A172 (cell line): Measurements from ENCODE around the gene KSR1. TPM values are rescaled to one million over a fixed set of nuclear protein-coding genes. Genes with fewer than 3 reads are reported as not detected.
"Not testable (repeated sequence)": the region's sequence is repeated elsewhere in the genome, so short reads cannot be mapped to it uniquely, and the experiment has no call there.

Experiments
- DNase-seq: peaks from one replicate; pipeline ENCODE4 v3.0.0-alpha.2; 2015; ENCODE audit warnings: low spot score
- total RNA-seq: library from RNA; depleted of rRNA; stranded (reverse); fragments of >200 nt; shearing (Covaris generic); gene quantifications from 2 replicates; pipeline ENCODE4 v1.2.3, GENCODE V29; 2014

The KSR1 gene
- total RNA-seq, 1 experiment from 2014 or later, result 2.9 TPM

DNA sequence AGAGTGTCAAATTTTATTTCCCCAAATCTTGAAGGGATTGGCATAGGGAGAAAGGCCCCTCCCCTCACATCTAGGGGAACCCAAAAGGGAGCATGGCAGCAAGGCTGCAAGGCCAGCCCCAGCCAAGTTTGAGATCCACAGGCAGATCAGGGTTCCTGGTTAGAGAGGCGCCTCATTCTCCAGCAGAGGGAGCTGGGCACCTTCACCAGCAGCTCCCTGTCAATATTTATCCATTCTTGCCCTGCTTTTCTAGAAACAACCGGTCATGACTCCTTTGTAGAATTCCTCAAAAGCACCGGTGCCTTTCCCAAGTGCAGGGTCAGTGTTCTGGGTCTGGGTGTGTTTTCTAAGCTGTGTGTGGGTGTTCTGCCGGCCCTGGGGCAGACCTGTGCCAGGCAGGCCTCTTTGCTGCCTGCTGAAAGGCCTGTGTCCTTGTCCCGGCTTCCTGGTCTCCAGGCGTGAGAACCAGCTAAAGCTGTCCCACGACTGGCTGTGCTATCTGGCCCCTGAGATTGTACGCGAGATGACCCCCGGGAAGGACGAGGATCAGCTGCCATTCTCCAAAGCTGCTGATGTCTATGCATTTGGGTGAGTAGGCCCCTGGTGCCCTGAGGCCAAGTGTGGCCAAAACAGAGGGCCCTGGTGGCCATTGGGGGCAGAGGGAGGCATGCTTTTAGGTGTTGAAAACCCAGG lies 153.5 kb downstream of the KSR1 start:
- peak; percentile 32 for DNase-seq

GRCh38 chr17:27610304-27610677 lies 154.0 kb downstream of the KSR1 start:
- DNase-seq, result no peak

- DNase-seq, result no peak
Measured at GRCh38 chr17:27612160-27612770, 156.0 kb downstream of the KSR1 start.

GRCh38 chr17:27613433-27613832 lies 157.2 kb downstream of the KSR1 start:
- no peak for DNase-seq

GRCh38 chr17:27615121-27615520 lies 158.9 kb downstream of the KSR1 start:
- DNase-seq, result no peak

DNA sequence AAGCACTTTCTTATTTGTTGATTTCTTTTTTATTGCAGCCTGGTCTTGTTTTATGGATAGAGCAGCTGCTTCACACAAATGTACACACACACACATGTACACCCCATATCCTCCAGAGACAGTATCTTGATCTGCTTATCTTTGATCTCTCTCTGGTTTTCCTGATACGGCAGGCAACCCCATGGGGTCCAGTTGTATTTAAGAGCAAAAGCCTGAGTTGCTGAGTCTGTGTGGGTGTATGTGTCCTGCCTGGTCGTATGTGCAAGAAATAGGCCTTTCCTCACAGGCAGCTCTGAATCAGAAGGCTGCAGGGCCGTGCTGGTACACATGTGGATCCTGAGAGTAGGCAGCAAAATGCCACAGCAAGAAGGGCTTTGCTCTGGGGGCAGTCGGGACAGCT lies 160.2 kb downstream of the KSR1 start:
- DNase-seq, result no peak

DNA sequence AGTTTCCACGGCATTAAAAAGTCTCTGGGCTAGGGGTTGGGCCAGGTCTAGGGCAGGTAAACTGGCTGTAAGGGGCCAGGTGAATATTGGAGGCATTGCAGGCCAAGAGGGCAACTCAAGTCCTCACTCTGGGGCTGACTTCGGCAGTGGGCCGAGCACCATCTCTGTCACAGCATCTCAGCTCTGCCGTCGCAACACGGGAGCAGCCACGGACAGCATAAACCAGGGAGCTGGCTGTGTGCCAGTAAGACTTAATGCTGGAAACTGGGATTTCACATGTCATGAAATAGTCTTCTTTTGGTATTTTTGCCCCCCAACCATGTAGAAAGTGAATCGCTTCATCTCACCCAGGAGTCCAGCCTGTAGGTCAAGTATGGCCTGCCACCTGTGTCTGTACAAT lies 162.2 kb downstream of the KSR1 start:
- DNase-seq, result no peak

DNA sequence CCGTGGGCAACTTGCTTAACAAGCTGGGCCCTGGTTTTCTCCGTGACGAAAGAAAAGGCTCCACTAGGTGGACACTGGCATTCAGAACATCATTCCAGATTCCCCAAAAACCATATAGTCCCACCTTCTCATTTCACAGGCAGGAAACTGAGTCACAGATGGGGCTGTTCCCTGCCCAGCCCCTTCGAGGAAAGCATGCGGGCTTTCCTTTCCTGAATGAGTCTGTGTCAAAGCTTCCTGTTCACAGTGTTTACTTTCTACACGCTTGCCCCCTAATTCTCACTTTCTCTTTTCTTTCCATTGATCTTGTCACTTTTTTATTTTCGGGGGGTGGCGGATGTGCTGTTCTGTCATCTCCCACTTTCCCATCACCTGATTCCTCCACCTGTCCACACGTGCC lies 164.5 kb downstream of the KSR1 start:
- no peak for DNase-seq

GRCh38 chr17:27621536-27621935 lies 165.3 kb downstream of the KSR1 start:
- DNase-seq, result no peak

GRCh38 chr17:27621942-27622559 lies 165.8 kb downstream of the KSR1 start:
- DNase-seq, result no peak

- no peak for DNase-seq
Measured at GRCh38 chr17:27622986-27623385, 166.7 kb downstream of the KSR1 start.

- DNase-seq, result no peak
Measured at GRCh38 chr17:27623614-27624013, 167.4 kb downstream of the KSR1 start.

DNA sequence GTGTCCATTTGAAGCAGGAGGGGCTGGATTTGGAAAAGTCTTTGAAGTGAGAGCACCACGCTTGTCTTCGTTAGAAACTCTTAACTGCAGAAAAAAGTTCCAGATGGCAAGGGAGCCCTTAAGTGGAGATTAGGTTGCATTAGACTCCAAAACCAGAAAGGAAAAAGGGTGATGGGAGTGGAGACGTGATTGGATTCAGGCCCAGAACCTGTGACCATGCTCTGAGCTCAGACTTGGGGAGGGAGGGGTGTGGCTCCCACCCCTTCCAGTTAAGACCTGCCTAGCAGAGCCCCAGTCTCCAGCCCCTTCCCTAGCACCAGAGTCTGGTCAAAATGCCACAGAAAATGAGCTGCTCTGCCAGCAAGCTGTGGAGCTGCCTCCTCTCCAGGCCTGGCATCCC lies 168.3 kb downstream of the KSR1 start:
- DNase-seq, result no peak

GRCh38 chr17:27625856-27626255 lies 169.6 kb downstream of the KSR1 start:
- DNase-seq, result no peak

GRCh38 chr17:27627514-27627913 lies 171.3 kb downstream of the KSR1 start:
- no peak for DNase-seq

DNA sequence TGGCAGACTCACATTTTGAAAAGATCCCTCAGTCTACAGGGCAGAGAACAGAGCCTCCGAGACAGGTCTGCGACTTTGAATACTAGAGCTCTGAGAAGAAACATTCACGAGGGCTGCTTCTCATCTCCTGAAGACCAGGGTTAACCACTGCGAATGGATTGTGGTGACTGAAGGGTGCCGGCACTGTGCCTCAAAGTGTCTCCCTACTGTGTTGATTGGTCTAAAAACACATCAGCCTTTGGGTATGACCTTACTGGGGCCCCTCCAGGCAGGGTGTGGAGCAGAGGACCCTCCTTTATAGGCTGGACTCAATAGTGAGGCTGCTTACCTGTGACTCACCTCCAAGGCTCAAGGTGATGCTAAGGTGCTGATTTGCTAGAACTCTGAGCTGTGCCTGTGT lies 172.1 kb downstream of the KSR1 start:
- DNase-seq, result no peak

DNA sequence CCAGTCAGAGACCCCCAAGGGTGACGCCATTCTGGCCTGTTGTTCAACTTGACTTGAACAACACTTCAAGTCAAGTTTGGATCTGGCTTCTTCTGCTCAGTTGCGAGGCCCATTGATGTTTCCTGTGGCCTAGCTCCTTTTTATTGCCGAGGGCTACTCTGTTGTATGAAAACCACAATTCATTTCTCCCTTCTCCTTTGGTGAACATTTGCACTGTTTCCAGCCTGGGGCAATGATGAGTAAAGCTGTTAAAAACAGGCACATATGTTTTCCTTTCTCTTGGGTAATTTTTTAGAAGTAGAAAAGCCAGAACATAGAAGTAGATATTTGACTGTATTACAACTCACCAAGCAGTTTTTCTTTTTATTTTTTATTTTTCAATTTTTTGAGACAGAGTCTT lies 173.0 kb downstream of the KSR1 start:
- not testable (repeated sequence) for DNase-seq

DNA sequence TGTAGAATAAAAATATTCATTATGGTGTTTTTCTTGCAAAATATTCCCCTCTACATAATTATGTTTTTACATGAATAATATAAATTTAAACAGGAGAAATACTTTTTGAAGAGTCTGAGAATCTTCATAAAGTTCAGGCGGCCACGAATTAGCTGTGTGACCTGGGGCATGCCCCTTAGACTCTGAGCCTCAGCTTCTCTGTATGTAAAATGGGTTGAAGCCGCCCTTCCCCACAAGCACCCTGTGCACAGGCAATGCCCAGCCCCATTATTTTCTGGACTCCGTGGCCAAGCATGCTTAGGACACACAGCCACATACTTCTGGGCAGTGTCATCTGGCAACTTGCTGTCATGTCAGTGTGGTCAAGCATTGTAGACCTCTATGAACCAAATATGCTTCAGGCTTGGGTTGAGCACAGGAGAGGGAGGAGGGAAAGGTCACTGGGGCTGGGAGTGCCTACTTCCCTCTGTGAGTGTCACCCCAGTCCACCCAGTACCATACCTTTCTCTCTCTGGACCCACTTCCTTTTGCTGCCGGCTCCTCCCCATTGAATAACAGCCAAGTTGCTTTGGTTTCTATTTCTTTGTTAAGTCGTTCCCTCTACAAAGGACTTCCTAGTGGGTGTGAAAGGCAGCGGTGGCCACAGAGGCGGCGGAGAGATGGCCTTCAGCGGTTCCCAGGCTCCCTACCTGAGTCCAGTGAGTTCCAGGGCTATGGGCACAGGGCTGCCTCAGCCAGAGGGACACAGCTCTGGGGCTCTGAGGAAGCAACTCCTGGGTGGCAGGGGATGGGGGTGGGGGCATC lies 174.6 kb downstream of the KSR1 start, which contains the start of gene LGALS9:
LGALS9 (plus strand) TSS at position 582 of the 804 bp plus-strand sequence; CDS start at position 660, 78 bp downstream.
- peak; percentile 11 for DNase-seq

DNA sequence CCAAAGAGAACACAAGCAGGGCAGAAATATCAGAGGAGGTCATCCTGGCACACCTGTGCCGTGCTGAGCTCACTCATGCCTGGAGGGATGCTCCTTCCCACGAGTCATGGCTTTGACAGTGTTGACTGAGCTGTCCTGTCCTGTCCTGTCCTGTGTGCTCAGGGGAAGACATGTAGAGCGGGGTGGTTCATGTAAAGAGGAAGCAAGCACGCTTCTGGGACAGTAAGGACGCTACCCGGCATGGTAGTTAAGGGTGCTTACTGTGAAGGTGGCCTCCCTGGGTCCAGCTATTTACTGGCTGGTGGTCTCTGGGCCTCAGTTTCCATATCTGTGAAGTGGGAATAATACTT lies 175.1 kb downstream of the KSR1 start:
- DNase-seq, result no peak

DNA sequence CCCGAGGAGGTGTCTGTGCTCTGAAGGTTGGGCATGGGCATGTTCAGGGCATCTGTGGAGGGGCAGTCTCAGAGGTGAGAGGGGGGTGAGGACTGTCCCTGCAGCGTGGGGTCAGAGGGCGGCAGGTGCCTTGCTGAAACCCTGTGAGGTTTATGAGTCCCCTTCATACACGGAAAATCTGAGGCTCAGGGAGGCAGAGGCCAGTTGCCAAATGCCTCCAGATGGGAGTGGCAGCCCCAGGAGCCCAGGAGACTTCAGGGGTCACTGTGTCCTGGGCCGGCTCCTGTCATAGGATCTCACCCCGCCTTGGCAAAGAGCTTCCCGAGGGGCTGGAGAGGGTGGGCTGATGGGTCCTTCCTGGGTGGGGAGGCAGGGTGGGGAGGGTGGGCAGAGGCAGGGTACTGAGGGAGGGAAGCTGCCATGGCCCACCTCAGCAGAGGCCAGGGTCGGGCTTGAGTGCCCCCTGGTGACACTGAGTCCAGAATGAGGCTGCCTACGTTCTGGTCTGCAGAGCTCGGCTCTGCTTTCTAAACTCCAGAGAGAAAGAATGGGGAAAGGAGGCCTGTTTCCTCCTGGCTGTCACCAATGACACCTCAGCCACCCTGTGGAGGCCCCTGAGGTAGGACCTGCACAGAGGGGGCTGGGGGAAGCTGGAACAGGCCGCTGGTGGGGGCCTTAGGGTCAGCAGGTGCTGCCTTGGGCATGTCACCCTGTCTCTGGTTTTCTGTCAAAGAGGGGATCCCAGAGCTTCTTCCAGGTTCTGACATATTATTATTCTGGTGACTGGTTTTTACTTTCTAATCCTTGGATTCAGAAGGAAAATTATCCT lies 175.9 kb downstream of the KSR1 start:
- no peak for DNase-seq

GRCh38 chr17:27632766-27633165 lies 176.5 kb downstream of the KSR1 start:
- not testable (repeated sequence) for DNase-seq
